ENCODE measurements around the gene KLHDC4. TPM values are rescaled to one million over a fixed set of nuclear protein-coding genes. Genes with fewer than 3 reads are reported as not detected.
"Not testable (repeated sequence)": the region's sequence is repeated elsewhere in the genome, so short reads cannot be mapped to it uniquely, and the experiment has no call there.

Gene KLHDC4
- total RNA-seq, 2 experiments from 2014 or later, result 83.3 to 84.3 TPM

GRCh38 chr16:87790292-87791100 lies 24.7 kb upstream of the KLHDC4 start:
- CTCF ChIA-PET, result interaction anchor here (0.8 to 0.9 kb wide), 2 partner anchors 11 to 48 kb away, joined by 4 to 5 read pairs; no protein-coding TSS in a partner anchor
- POLR2A ChIA-PET, result no interaction called here

GRCh38 chr16:87789437-87790291 lies 23.9 kb upstream of the KLHDC4 start:
- ChIA-PET POLR2A (no interaction called here), CTCF (interaction anchor here (0.9 kb wide), 1 partner anchor 10 kb away, joined by 4 read pairs; no protein-coding TSS in a partner anchor)

- CTCF ChIA-PET, POLR2A ChIA-PET: not testable (repeated sequence)
Observed at GRCh38 chr16:87788730-87789436, 23.1 kb upstream of the KLHDC4 start.

GRCh38 chr16:87787451-87788091 lies 21.8 kb upstream of the KLHDC4 start:
- POLR2A ChIA-PET, CTCF ChIA-PET: not testable (repeated sequence)

- ChIA-PET CTCF (interaction anchor here (1.4 kb wide), 1 partner anchor 65 kb away, joined by 5 read pairs; no protein-coding TSS in a partner anchor), POLR2A (no interaction called here)
Observed at GRCh38 chr16:87784812-87785211, 19.0 kb upstream of the KLHDC4 start.

GRCh38 chr16:87782033-87782432 lies 16.2 kb upstream of the KLHDC4 start:
- ChIA-PET CTCF (interaction anchor here (4.2 kb wide), 1 partner anchor 89 kb away, joined by 196 read pairs; the partner anchor contains the start of gene SLC7A5), POLR2A (no interaction called here)

GRCh38 chr16:87780385-87780989 lies 14.7 kb upstream of the KLHDC4 start:
- CTCF ChIA-PET, result interaction anchor here (0.7 to 4.2 kb wide), 19 partner anchors 9 to 393 kb away, joined by 3 to 196 read pairs (median 5); partner anchors contain the start of genes KLHDC4 and SLC7A5
- POLR2A ChIA-PET, result interaction anchor here (0.5 to 3.4 kb wide), 9 partner anchors 11 to 163 kb away, joined by 3 to 133 read pairs (median 6); partner anchors contain the start of genes KLHDC4 and SLC7A5

- POLR2A ChIA-PET, result interaction anchor here (0.6 to 3.4 kb wide), 15 partner anchors 14 to 860 kb away, joined by 3 to 133 read pairs (median 6); partner anchors contain the start of genes KLHDC4 and SLC7A5
- CTCF ChIA-PET, result interaction anchor here (0.6 to 4.2 kb wide), 34 partner anchors 10 to 373 kb away, joined by 3 to 196 read pairs (median 5); partner anchors contain the start of genes KLHDC4 and SLC7A5
Observed at GRCh38 chr16:87778830-87779579, 13.2 kb upstream of the KLHDC4 start.

- ChIA-PET POLR2A (interaction anchor here (1.0 to 3.4 kb wide), 10 partner anchors 13 to 119 kb away, joined by 3 to 133 read pairs (median 9); partner anchors contain the start of genes KLHDC4 and SLC7A5), CTCF (interaction anchor here (0.6 to 4.2 kb wide), 28 partner anchors 9 to 373 kb away, joined by 3 to 196 read pairs (median 6); partner anchors contain the start of genes KLHDC4 and SLC7A5)
Observed at GRCh38 chr16:87778476-87778829, 12.7 kb upstream of the KLHDC4 start.

- ChIA-PET POLR2A (interaction anchor here (0.6 kb wide), 1 partner anchor 98 kb away, joined by 5 read pairs; no protein-coding TSS in a partner anchor), CTCF (interaction anchor here (0.7 kb wide), 1 partner anchor 555 kb away, joined by 3 read pairs; no protein-coding TSS in a partner anchor)
Observed at GRCh38 chr16:87773836-87774235, 8.1 kb upstream of the KLHDC4 start.

- CTCF ChIA-PET, result interaction anchor here (0.6 to 2.2 kb wide), 6 partner anchors 12 to 802 kb away, joined by 3 to 13 read pairs (median 4); no protein-coding TSS in a partner anchor
- POLR2A ChIA-PET, result not testable (repeated sequence)
Observed at GRCh38 chr16:87767456-87767855, 1.7 kb upstream of the KLHDC4 start.

- ChIA-PET CTCF (interaction anchor here (1.2 to 2.0 kb wide), 4 partner anchors 13 to 105 kb away, joined by 3 to 13 read pairs (median 6); no protein-coding TSS in a partner anchor), POLR2A (interaction anchor here (0.6 to 2.8 kb wide), 5 partner anchors 13 to 108 kb away, joined by 4 to 18 read pairs (median 4); partner anchors contain the start of gene SLC7A5)
Observed at GRCh38 chr16:87766485-87766797, 655 bp upstream of the KLHDC4 start.

- ChIA-PET CTCF (interaction anchor here (0.9 to 2.0 kb wide), 8 partner anchors 13 to 106 kb away, joined by 3 to 8 read pairs (median 4); no protein-coding TSS in a partner anchor), POLR2A (interaction anchor here (0.7 to 2.8 kb wide), 9 partner anchors 11 to 382 kb away, joined by 3 to 18 read pairs (median 3); partner anchors contain the start of genes BANP, FBXO31 and SLC7A5)
Observed at GRCh38 chr16:87765473-87765775, 362 bp downstream of the KLHDC4 start.

- POLR2A ChIA-PET, result interaction anchor here (0.5 to 2.8 kb wide), 9 partner anchors 12 to 381 kb away, joined by 3 to 18 read pairs (median 4); partner anchors contain the start of genes FBXO31 and SLC7A5
- CTCF ChIA-PET, result interaction anchor here (0.6 to 2.0 kb wide), 11 partner anchors 10 to 671 kb away, joined by 3 to 8 read pairs (median 4); no protein-coding TSS in a partner anchor
Observed at GRCh38 chr16:87764600-87765472, 950 bp downstream of the KLHDC4 start.

GRCh38 chr16:87762620-87763019 lies 3.2 kb downstream of the KLHDC4 start:
- POLR2A ChIA-PET, result no interaction called here
- CTCF ChIA-PET, result interaction anchor here (1.2 kb wide), 1 partner anchor 113 kb away, joined by 3 read pairs; no protein-coding TSS in a partner anchor
